Ovary (tissue), 9 donors: Measurements from ENCODE around the gene ELFN1. TPM values are rescaled to one million over a fixed set of nuclear protein-coding genes. Genes with fewer than 3 reads are reported as not detected.

ENCODE experiments used
- DNase-seq, 5 donors: peaks; one replicate each; pipeline ENCODE4 v3.0.0-alpha.2; 2019 to 2020
- H3K27ac ChIP-seq, 2 donors: fragments of 200-600 bp; one replicate each; pipeline versions ENCODE4 v1.5.1 to v1.8.0; 2019 to 2022
- H3K27me3 ChIP-seq: fragments of 200-600 bp; one replicate; pipeline ENCODE4 v1.8.0; 2022
- H3K36me3 ChIP-seq: fragments of 200-600 bp; sonication (generic); one replicate; pipeline ENCODE4 v1.5.1; 2019
- H3K4me1 ChIP-seq: one replicate; pipeline ENCODE4 v1.8.1; 2013; ENCODE audit warnings: mild to moderate bottlenecking, moderate library complexity; ENCODE audit not compliant: insufficient read depth
- H3K4me3 ChIP-seq: fragments of 200-600 bp; sonication (generic); one replicate; pipeline ENCODE4 v1.5.1; 2017
- H3K9me3 ChIP-seq, 2 donors: fragments of 200-600 bp in 1 of 2; sonication (generic) in 1 of 2; one replicate each; pipeline versions ENCODE4 v1.5.1 to v1.8.1; 2013 to 2019; ENCODE audit warnings: mild to moderate bottlenecking in 1 of 2, moderate library complexity in 1 of 2
- EP300 ChIP-seq: sonication (generic); formaldehyde crosslinking; IDR thresholded peaks from one replicate; pipeline ENCODE4 v1.6.1; 2017; ENCODE audit warnings: antibody characterized with exemption
- POLR2A ChIP-seq: fragments of 450-650 bp; IDR thresholded peaks from one replicate; pipeline ENCODE4 v1.6.1; 2017; ENCODE audit warnings: antibody characterized with exemption, mild to moderate bottlenecking, moderate library complexity
- WGBS, 3 donors: extraction: QIAGEN DNeasy Blood & Tissue Kit in 1 of 3; methylation state at CpG; one replicate each; pipeline versions ENCODE4 v1.1.5 to v1.1.7; 2013 to 2017; 5-methylcytosine and 5-hydroxymethylcytosine counted together
- intact Hi-C, 4 donors: fragments of 100-400 bp; cut with DNase I; formaldehyde crosslinking; loops; one replicate each; pipeline versions ENCODE4 v1.11.0 to v1.15.1; 2022 to 2023
- polyA plus RNA-seq, 2 donors: library from polyadenylated mRNA; stranded (reverse); fragments of 200-250 nt in 1 of 2; fragments of 350-450 nt in 1 of 2; fragmentation: Illumina TruSeq in 1 of 2; extraction: RNeasy Lipid Tissue Mini Kit (QIAGEN cat#74804) in 1 of 2; gene quantifications; one replicate each; pipeline ENCODE4 v1.2.3, GENCODE V29; 2013 to 2014
- total RNA-seq, 7 donors: library from RNA; depleted of rRNA in 2 of 7; stranded (reverse); fragments of >200 nt in 2 of 7; fragmentation: NEBNext Ultra II Directional in 3 of 7; extraction: Animal tissue kit (Norgen Biotek cat#: 25700) in 3 of 7; gene quantifications; one replicate each; pipeline versions ENCODE4 v1.1.0 to v1.2.4, GENCODE V29; 2016 to 2023
- TF ChIP-seq, protein P1 (sequence below), 3 donors: fragments of 450-650 bp in 2 of 3; fragments of 200-600 bp in 1 of 3; IDR thresholded peaks; one replicate each; pipeline versions ENCODE4 v1.5.1 to v1.8.0; 2016 to 2022; ENCODE audit warnings: antibody characterized with exemption in 3 of 3, mild to moderate bottlenecking in 1 of 3
- donor health status: DM: no; HTN: no; CAD: no; lungs with moderate emphysema.
- donor health status: DM: no; HTN: no; CAD: no.
- donor health status: Bipolar disorder and iron deficiency.
- donor health status: DM: yes; HTN: yes; CAD: no.
- donor health status: DM: no; HTN: no; CAD: no.
- donor health status: DM: yes; HTN: yes; CAD: no.

ELFN1 gene
- total and polyA plus RNA-seq, 9 donors, result 0.05 to 1.5 (median 0.60) TPM

DNA sequence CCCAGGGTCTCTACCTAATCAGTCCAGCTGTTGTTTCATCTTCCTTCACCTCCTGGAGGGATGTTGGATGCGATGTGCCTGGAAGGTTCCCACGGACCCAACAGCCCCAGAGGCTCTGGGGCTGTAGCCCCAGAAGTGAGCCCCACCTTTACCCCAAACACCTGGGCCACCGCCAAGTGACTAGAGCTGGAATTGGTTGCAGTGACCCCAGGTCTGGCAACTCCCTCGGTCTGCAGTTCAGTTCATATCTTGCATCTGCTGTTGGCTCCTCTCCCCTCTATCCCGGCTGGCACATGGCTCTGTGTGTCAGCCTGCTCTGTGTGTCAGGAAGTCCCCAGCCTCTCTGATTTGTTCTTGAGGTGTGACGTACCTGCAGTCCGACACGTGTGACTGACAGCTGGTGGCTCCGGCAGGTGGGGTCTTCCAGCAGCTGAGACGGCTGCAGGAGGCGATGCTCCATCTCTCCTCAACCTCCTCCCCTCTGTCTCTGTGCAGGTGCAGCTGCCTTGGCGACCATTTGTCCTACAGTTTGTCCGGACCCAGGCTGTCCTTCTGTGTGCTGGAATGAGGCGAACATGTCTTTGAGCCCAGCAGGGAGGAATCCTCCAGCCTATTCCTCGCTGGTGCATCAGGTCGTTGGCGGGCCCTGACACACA lies 38.6 kb downstream of the ELFN1 start:
- intact Hi-C loops, result no loop called here
- WGBS, 3 donors, result 84 to 90% (median 88%) methylated on average over 17 of the region's 17 CpGs
- H3K9me3 ChIP-seq, result no peaks in the 10 kb centered on the region
- TF ChIP-seq, protein P1, sequence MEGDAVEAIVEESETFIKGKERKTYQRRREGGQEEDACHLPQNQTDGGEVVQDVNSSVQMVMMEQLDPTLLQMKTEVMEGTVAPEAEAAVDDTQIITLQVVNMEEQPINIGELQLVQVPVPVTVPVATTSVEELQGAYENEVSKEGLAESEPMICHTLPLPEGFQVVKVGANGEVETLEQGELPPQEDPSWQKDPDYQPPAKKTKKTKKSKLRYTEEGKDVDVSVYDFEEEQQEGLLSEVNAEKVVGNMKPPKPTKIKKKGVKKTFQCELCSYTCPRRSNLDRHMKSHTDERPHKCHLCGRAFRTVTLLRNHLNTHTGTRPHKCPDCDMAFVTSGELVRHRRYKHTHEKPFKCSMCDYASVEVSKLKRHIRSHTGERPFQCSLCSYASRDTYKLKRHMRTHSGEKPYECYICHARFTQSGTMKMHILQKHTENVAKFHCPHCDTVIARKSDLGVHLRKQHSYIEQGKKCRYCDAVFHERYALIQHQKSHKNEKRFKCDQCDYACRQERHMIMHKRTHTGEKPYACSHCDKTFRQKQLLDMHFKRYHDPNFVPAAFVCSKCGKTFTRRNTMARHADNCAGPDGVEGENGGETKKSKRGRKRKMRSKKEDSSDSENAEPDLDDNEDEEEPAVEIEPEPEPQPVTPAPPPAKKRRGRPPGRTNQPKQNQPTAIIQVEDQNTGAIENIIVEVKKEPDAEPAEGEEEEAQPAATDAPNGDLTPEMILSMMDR (IDR thresholded peaks at IDR 0.05), result no peak
- no peak for TF ChIP-seq POLR2A
- TF ChIP-seq EP300, result no peak
- no peak overlapping the region for H3K27ac ChIP-seq
- no peak overlapping the region for H3K4me3 ChIP-seq
- H3K27me3 ChIP-seq, result no peaks in the 10 kb centered on the region
- H3K4me1 ChIP-seq, result peaks cover 3% of the 10 kb centered on the region
- DNase-seq, result peak in 2 of 5 donors; percentile 6 to 12
- H3K36me3 ChIP-seq, result no peaks in the 10 kb centered on the region

DNA sequence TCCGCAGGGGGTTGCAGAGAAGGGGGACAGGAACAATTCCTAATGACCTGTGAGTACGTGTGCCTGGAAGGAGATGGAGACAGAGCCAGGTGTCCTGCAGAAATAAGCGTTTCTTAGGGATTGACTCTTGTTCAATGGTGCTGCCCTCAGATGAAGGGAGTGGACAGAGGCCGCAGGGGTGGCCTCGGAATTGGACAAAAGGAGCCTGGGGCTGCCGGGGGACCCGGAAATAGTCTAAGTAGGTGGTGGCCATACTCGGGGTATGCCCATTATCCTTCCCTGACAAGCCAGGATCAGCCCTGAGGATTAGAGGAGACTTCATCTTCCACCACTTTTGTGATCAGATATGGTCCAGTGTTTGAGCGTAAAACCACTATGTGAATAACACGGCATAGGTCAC lies 39.2 kb downstream of the ELFN1 start:
- no peak for DNase-seq
- no peak overlapping the region for H3K27ac ChIP-seq
- H3K9me3 ChIP-seq, result no peaks in the 10 kb centered on the region
- H3K36me3 ChIP-seq, result no peaks in the 10 kb centered on the region
- no peak overlapping the region for H3K4me3 ChIP-seq
- TF ChIP-seq, protein P1 (IDR thresholded peaks at IDR 0.05), result no peak
- TF ChIP-seq EP300 (no peak), POLR2A (no peak)
- H3K27me3 ChIP-seq, result no peaks in the 10 kb centered on the region
- H3K4me1 ChIP-seq, result peaks cover 4% of the 10 kb centered on the region
- intact Hi-C loops, result no loop called here
- WGBS, 3 donors, result 96 to 97% (median 96%) methylated on average over 10 of the region's 10 CpGs

DNA sequence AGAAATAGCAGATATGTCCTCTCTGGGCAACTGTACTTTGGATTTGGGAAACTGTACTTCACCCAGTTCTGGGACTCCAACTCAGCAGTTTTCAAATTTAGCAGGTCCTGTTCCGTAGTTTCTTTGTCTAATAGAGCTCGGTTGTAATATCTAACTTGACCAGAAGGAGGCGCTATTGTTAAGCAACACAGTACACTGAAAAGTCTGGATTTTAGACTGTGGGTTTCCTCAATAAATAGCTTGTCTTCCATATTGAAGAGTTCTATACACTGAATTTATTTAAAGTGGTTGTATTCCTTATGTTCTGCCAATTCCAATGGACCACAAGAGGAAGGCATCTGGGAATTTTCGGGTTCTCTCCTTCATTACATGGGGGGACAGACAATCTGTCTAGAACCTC lies 39.8 kb downstream of the ELFN1 start:
- Histone ChIP-seq H3K36me3 (no peaks in the 10 kb centered on the region), H3K27ac (no peak overlapping the region), H3K27me3 (no peaks in the 10 kb centered on the region), H3K4me3 (no peak overlapping the region), H3K9me3 (no peaks in the 10 kb centered on the region), H3K4me1 (peaks cover 4% of the 10 kb centered on the region)
- 88 to 93% (median 89%) methylated on average over 4 of the region's 4 CpGs for WGBS, 3 donors
- no peak for TF ChIP-seq EP300
- no peak for DNase-seq
- intact Hi-C loops, result no loop called here

DNA sequence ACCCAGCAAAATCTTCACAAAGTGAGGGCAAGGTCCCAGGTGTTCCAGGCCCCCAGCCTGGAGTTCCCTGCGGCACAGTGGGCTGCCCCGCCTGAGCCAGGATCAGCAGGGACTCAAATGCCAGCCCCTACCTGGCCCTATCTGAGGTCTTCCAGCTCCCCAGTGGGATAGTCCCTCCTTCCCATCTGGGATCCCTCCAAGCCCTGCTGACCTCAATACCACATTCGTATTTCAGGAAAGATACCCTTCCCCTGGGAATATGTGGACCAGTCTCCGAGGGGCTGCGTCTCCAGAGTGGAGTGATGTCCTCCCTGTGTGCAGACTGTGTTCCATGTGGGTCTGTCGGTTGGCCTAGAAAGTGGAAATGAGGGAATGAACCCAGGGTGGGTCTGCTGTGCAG lies 40.9 kb downstream of the ELFN1 start:
- H3K36me3 ChIP-seq, result no peaks in the 10 kb centered on the region
- H3K27me3 ChIP-seq, result no peaks in the 10 kb centered on the region
- intact Hi-C loops, result no loop called here
- no peak for TF ChIP-seq POLR2A
- TF ChIP-seq, protein P1 (IDR thresholded peaks at IDR 0.05), result no peak
- no peak for TF ChIP-seq EP300
- H3K9me3 ChIP-seq, result no peaks in the 10 kb centered on the region
- H3K4me3 ChIP-seq, result no peak overlapping the region
- DNase-seq, result no peak
- WGBS, 3 donors, result 77 to 86% (median 77%) methylated on average over 6 of the region's 6 CpGs
- H3K4me1 ChIP-seq, result peaks cover 4% of the 10 kb centered on the region
- no peak overlapping the region for H3K27ac ChIP-seq

GRCh38 chr7:1712907-1713501 lies 42.9 kb downstream of the ELFN1 start:
- TF ChIP-seq POLR2A (no peak), EP300 (no peak)
- TF ChIP-seq, protein P1 (IDR thresholded peaks at IDR 0.05), result no peak
- Histone ChIP-seq H3K4me3 (no peak overlapping the region), H3K36me3 (no peaks in the 10 kb centered on the region), H3K27ac (no peak overlapping the region), H3K27me3 (no peaks in the 10 kb centered on the region), H3K9me3 (no peaks in the 10 kb centered on the region), H3K4me1 (peaks cover 4% of the 10 kb centered on the region)
- 84 to 88% (median 86%) methylated on average over 18 of the region's 18 CpGs for WGBS, 3 donors
- intact Hi-C loops, result no loop called here
- no peak for DNase-seq
